Right lobe of liver (tissue), 6 donors: ENCODE data around the gene ZNF786. TPM values are rescaled to one million over a fixed set of nuclear protein-coding genes. Genes with fewer than 3 reads are reported as not detected.
"Not testable (repeated sequence)": the region's sequence is repeated elsewhere in the genome, so short reads cannot be mapped to it uniquely, and the experiment has no call there.

ENCODE experiments used
- ATAC-seq, 4 donors: fragments of 200-7000 bp; cut with Tn5 transposase; one replicate each; pipeline ENCODE4 v1.9.1; 2020; ENCODE audit warnings: mild to moderate bottlenecking in 4 of 4, moderate library complexity in 4 of 4
- DNase-seq, 3 donors: peaks; one replicate each; pipeline ENCODE4 v3.0.0-alpha.2; 2020
- H3K27ac ChIP-seq, 3 donors: fragments of 200-600 bp; one replicate each; pipeline ENCODE4 v1.8.0; 2022
- H3K27me3 ChIP-seq, 2 donors: fragments of 200-600 bp; one replicate each; pipeline ENCODE4 v1.8.0; 2022
- H3K36me3 ChIP-seq, 4 donors: fragments of 200-600 bp; sonication (generic) in 1 of 4; one replicate each; pipeline versions ENCODE4 v1.5.1 to v1.8.0; 2017 to 2022; ENCODE audit warnings: control low read depth in 1 of 4
- H3K4me1 ChIP-seq, 4 donors: fragments of 200-600 bp; sonication (generic) in 1 of 4; one replicate each; pipeline versions ENCODE4 v1.5.1 to v1.8.0; 2017 to 2022; ENCODE audit warnings: control low read depth in 1 of 4
- H3K4me3 ChIP-seq, 3 donors: fragments of 200-600 bp; one replicate each; pipeline ENCODE4 v1.8.0; 2022
- H3K9me3 ChIP-seq, 4 donors: fragments of 200-600 bp; sonication (generic) in 1 of 4; one replicate each; pipeline versions ENCODE4 v1.5.1 to v1.8.0; 2017 to 2022; ENCODE audit warnings: control low read depth in 1 of 4
- POLR2A ChIP-seq: fragments of 450-650 bp; IDR thresholded peaks from one replicate; pipeline ENCODE4 v1.6.1; 2017; ENCODE audit warnings: antibody characterized with exemption, mild to moderate bottlenecking
- WGBS: methylation state at CpG from one replicate; pipeline ENCODE4 v1.1.6; 2018; ENCODE audit warnings: low coverage, low lambda C conversion rate; ENCODE audit not compliant: insufficient coverage; ENCODE audit errors: missing lambda C conversion rate; 5-methylcytosine and 5-hydroxymethylcytosine counted together
- intact Hi-C, 2 donors: fragments of 100-400 bp; cut with DNase I; formaldehyde crosslinking; loops; one replicate each; pipeline versions ENCODE4 v1.11.2 to v1.14.1; 2022
- total RNA-seq, 6 experiments: library from RNA; depleted of rRNA in 2 of 6; stranded (reverse); fragments of >200 nt in 2 of 6; fragmentation: NEBNext Ultra II Directional in 3 of 6; extraction: Animal tissue kit (Norgen Biotek cat#: 25700) in 3 of 6; gene quantifications; one replicate each; pipeline versions ENCODE4 v1.1.0 to v1.2.4, GENCODE V29; 2016 to 2023
- TF ChIP-seq, protein P1 (sequence below), 4 donors: fragments of 200-600 bp in 3 of 4; fragments of 450-650 bp in 1 of 4; IDR thresholded peaks; one replicate each; pipeline versions ENCODE4 v1.5.1 to v1.8.0; 2016 to 2022; ENCODE audit warnings: antibody characterized with exemption in 4 of 4, mild to moderate bottlenecking in 2 of 4
- donor health status: DM: no; HTN: yes; CAD: no.
- donor health status: DM: no; HTN: no; CAD: no.
- donor health status: DM: no; HTN: no; CAD: no.
- donor health status: DM: no; HTN: yes; CAD: no.
- donor health status: DM: no; HTN: yes; CAD: no.

The ZNF786 gene
- total RNA-seq, 6 experiments from 2014 or later, result 2.0 to 2.7 (median 2.4) TPM

DNA sequence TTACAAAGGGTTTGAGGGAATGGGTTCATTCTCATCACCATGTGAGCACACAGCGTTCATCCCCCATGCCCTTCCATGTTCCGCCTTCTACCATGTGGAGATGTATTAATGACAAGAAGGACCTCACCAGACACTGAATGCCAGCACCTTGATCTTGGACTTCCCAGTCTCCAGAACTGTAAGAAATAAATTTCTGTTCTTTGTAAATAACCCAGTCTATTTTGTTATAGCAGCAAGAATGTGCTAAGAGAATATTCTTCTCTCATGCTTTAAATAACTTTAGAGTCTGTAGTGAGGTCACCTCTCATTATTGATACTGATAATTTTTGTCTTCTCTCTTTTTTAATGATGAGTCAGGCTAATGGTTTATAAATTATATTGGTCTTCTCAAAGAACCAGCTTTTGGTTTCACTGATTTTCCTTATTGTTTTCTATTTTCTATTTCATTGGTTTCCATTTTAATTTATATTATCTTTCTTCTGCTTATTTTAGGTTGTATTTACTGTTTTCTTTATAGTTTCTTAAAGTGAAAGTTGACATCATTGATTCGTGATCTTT is 59.1 kb downstream of the ZNF786 start:
- Histone ChIP-seq H3K36me3 (no peaks in the 10 kb centered on the region), H3K4me1 (peaks cover 0 to 8% (median 0%) of the 10 kb centered on the region in 4 donors), H3K27me3 (no peaks in the 10 kb centered on the region), H3K4me3 (no peak overlapping the region), H3K27ac (no peak overlapping the region), H3K9me3 (no peaks in the 10 kb centered on the region)
- ATAC-seq (no peak), DNase-seq (no peak)
- intact Hi-C loops, result no loop called here
- no peak for TF ChIP-seq POLR2A
- WGBS, result 93% methylated on average over 3 of the region's 3 CpGs

DNA sequence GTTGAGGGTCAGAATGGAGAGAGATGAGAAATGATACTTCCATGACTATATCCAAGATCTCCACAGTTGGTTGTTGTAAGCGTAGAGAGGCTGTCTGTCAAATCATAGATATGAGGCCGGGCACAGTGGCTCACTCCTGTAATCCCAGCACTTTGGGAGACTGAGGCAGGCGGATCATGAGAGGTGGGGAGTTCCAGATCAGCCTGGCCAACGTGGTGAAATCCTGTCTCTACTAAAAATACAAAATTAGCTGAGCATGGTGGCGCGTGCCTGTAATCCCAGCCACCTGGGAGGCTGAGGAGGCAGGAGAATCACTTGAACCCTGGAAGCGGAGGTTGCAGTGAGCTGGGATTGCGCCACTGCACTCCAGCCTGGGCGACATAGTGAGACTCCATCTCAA is 60.1 kb downstream of the ZNF786 start:
- H3K4me3 ChIP-seq, H3K27me3 ChIP-seq, H3K9me3 ChIP-seq, H3K27ac ChIP-seq, DNase-seq, ATAC-seq, H3K36me3 ChIP-seq, intact Hi-C loops: not testable (repeated sequence)
- peaks cover 0 to 18% (median 1%) of the 10 kb centered on the region in 4 donors for H3K4me1 ChIP-seq
- 89% methylated on average over 9 of the region's 9 CpGs for WGBS

DNA sequence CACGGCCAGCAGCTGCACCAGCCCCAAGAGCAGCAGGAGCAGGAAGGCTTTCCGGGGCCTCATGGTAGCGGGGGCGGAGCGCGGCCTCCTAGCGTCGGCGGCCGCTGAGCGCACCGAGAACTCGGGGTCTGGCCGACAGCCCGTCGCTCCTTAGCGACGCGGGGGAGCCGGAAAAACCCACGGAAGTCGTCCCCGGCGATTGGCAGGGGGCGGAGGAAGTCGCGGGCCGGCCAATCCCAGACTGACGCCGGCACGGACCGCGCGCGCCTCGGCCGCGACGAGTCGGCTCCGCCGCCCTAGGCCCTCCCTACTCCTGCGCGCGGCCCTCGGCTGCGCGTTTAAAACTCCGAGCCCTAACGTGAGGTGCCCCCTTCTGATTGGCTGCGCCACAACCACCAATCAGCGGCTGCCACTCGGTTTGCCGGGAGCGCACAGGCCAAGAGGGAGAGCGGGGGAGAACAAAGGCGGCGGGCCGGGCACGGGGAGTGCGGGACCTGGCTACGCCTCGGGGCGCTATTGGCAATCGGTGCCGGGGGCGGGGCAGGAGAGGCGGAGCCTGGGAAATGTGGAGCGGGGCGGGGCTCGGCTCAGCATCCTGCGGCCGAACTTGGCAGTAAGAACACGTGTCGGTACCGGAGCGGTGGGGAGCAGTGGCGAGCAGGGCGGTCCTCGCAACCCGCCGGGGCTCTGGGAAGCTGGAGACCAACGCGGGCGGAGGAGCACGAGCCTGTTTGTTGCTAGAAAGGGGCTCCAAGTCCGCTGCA is 62.0 kb downstream of the ZNF786 start, which contains the start of gene PDIA4:
TSS of gene PDIA4 (minus strand) at position 160 of the 764 bp plus-strand sequence. CDS start at position 63, 97 bp downstream.
- WGBS, result 0% methylated on average over 3 of the region's 87 CpGs
- TF ChIP-seq POLR2A, result peak; percentile 95
- TF ChIP-seq, protein P1, sequence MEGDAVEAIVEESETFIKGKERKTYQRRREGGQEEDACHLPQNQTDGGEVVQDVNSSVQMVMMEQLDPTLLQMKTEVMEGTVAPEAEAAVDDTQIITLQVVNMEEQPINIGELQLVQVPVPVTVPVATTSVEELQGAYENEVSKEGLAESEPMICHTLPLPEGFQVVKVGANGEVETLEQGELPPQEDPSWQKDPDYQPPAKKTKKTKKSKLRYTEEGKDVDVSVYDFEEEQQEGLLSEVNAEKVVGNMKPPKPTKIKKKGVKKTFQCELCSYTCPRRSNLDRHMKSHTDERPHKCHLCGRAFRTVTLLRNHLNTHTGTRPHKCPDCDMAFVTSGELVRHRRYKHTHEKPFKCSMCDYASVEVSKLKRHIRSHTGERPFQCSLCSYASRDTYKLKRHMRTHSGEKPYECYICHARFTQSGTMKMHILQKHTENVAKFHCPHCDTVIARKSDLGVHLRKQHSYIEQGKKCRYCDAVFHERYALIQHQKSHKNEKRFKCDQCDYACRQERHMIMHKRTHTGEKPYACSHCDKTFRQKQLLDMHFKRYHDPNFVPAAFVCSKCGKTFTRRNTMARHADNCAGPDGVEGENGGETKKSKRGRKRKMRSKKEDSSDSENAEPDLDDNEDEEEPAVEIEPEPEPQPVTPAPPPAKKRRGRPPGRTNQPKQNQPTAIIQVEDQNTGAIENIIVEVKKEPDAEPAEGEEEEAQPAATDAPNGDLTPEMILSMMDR (IDR thresholded peaks at IDR 0.05), result peak in 1 of 4 donors; percentile 10

DNA sequence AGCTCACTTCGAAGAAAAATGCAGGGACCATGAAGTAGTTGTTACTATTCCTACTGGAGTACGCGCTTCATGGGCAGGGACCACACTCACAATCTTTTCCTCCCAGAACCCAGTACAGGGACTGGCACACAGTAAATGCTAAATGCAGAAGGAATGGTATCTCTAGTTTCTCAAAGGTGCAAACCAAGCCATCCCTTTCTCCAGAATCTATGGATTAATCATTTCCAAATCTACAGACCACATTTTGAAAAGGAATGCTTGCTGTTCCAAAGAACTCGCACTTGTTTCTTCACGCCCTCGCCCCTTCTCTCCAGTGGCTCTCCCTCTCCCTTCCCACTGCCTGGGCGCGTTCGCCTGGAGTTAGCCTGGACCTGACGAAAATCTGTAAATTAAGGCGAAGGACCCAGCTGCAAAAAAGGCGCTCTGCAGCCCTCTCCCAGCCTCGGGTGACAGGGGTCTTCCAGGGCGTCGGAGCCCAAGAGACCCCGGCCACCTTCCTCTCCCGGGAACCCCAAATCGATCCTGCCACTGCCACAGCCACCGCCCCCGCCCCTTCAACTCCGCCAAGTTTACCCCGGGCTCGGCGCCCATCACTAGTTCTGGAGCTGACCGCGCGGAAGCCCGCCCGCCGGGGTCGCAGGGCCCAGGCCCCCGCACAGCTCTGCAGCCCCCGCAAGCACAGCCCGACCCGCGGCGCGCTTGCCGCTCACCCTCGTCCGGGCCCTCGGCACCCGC is 62.7 kb downstream of the ZNF786 start:
- TF ChIP-seq, protein P1 (IDR thresholded peaks at IDR 0.05), result no peak
- no peak for TF ChIP-seq POLR2A
- peak in 2 of 4 donors; percentile 1 to 3 for ATAC-seq

More for the DNA sequence above, 62.0 kb downstream of the ZNF786 start, which contains the start of gene PDIA4:
- peak; percentile 100 for DNase-seq
- peaks cover 0 to 22% (median 8%) of the 10 kb centered on the region in 4 donors for H3K4me1 ChIP-seq
- ATAC-seq, result peak; percentile 92 to 96 (median 94)
- intact Hi-C loops, result no loop called here
- H3K9me3 ChIP-seq, result no peaks in the 10 kb centered on the region
- peaks cover 0 to 4% (median 1%) of the 10 kb centered on the region in 4 donors for H3K36me3 ChIP-seq
- H3K4me3 ChIP-seq, result peak within 1 kb of the TSS; percentile 91 to 96 (median 95)
- H3K27ac ChIP-seq, result peak within 1 kb of the TSS; percentile 71 to 87 (median 84)
- no peaks in the 10 kb centered on the region for H3K27me3 ChIP-seq

DNA sequence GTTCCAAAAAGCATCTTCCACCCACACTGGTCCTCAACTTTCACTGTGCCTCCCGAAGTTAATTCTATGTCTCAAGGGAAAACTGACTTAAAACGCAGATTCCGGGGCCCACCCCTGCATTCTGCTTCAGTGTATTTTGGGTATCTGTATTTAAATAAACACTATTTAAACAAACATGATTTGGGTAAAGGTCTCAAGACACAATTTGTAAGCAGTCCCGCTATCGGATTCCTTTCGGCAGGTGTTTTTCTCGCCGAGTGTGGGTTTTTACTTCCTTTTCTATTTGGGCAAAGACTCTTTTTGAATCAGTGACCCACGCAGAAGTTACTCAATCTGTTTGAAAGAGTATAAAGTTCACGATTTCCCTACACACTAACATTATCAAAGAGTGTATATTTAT is 63.5 kb downstream of the ZNF786 start:
- intact Hi-C loops, result no loop called here
- no peaks in the 10 kb centered on the region for H3K9me3 ChIP-seq
- H3K4me3 ChIP-seq, result peak overlapping the region; percentile 91 to 96 (median 95)
- H3K4me1 ChIP-seq, result peaks cover 0 to 22% (median 8%) of the 10 kb centered on the region in 4 donors
- peaks cover 0 to 10% (median 2%) of the 10 kb centered on the region in 4 donors for H3K36me3 ChIP-seq
- WGBS, result 11% methylated on average over 10 of the region's 10 CpGs
- peak overlapping the region in 2 of 3 donors; percentile 84 to 87 for H3K27ac ChIP-seq
- TF ChIP-seq, protein P1 (IDR thresholded peaks at IDR 0.05), result no peak
- TF ChIP-seq POLR2A, result peak; percentile 19
- ATAC-seq (peak in 2 of 4 donors; percentile 2), DNase-seq (no peak)
- H3K27me3 ChIP-seq, result no peaks in the 10 kb centered on the region

More for the DNA sequence above, 62.7 kb downstream of the ZNF786 start:
- Histone ChIP-seq H3K27ac (peak overlapping the region; percentile 71 to 87 (median 84)), H3K27me3 (no peaks in the 10 kb centered on the region), H3K36me3 (peaks cover 0 to 10% (median 2%) of the 10 kb centered on the region in 4 donors), H3K4me1 (peaks cover 0 to 22% (median 8%) of the 10 kb centered on the region in 4 donors), H3K4me3 (peak overlapping the region; percentile 91 to 96 (median 95)), H3K9me3 (no peaks in the 10 kb centered on the region)
- 2% methylated on average over 29 of the region's 43 CpGs for WGBS
- intact Hi-C loops, result no loop called here
- DNase-seq, result no peak
